Caki2 (cell line): ENCODE data around the gene TXNRD1. TPM values are rescaled to one million over a fixed set of nuclear protein-coding genes. Genes with fewer than 3 reads are reported as not detected.
"Not testable (repeated sequence)": the region's sequence is repeated elsewhere in the genome, so short reads cannot be mapped to it uniquely, and the experiment has no call there.

Experiments used
- DNase-seq: peaks from one replicate; pipeline ENCODE4 v3.0.0-alpha.2; 2015; ENCODE audit warnings: low read depth
- in situ Hi-C: cut with HindIII; loops from 2 replicates; pipeline ENCODE4 v1.10.0; 2016; ENCODE audit warnings: low sequenced_read_pairs, low pct_unique_long_range_greater_than_20kb, mixed read lengths
- total RNA-seq: library from RNA; depleted of rRNA; stranded (reverse); fragments of >200 nt; shearing (Covaris generic); gene quantifications from 2 replicates; pipeline ENCODE4 v1.2.3, GENCODE V29; 2014; ENCODE audit warnings: low replicate concordance

Gene TXNRD1
- total RNA-seq, 1 experiment from 2014 or later, result 1,656 TPM

DNA sequence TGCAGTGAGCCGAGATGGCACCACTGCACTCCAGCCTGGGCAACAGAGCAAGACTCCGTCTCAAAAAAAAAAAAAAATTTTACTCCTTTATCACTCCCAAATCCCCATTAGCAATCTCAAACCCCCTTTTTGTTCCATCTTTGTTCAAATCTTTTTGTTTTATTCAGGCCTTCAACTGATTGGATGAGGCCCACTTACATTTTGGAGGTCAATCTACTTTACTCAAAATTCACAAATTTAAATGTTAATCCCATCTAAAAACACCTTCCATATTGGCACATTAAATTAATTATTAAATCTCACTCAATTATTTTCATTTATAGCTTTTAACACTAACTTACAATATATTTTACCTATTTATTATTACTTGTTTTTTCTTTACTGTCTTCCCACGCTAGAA, 27.0 kb upstream of the TXNRD1 start:
- in situ Hi-C loops, result no loop called here
- DNase-seq, result no peak

DNA sequence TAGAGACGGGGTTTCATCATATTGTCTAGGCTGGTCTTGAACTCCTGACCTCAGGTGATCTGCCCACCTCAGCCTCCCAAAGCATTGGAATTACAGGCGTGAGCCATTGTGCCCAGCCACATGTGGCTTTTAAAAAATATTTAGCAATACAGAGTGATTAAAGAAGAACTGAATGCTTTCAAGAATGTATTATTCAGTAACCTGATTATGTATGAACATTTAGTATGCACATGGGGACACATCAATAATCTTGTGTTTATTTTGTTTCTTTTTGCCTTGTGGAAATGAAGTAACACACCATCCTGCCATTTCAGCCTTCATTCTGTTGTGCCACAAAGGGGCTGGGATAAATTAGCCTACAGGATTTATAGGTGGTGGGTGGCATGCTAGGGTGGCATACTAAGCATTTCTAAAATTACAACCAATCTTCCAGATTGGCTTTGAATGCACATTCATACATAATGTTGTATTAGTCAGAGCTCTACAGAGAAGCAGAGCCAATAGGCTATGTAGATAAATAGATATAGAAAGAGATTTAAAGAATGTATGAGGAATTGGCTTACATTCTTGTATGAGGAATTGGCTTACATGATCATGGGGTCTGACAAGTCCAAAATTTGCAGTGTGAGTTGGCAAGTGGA, 25.5 kb upstream of the TXNRD1 start:
- no peak for DNase-seq
- in situ Hi-C loops, result no loop called here

DNA sequence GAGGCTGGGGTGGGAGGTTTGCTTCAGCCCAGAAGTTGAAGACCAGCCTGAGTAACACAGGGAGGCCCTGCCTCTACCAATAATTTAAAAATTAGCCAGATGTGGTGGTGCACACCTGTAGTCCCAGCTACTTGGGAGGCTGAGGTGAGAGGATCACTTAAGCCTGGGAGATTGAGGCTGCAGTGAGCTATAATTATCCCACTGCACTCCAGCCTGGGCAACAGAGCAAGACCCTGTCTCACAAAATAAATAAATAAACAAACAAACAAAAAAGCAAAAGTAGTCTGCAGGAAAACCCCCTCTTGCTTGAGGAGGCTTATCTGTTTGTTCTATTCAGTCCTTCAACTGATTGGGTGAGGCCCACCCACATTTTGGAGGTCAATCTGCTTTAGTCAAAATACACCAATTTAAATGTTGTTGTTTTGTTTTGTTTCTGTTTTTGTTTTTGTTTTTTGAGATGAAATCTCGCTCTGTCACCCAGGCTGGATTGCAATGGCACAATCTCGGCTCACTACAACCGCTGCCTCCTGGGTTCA, 24.9 kb upstream of the TXNRD1 start:
- DNase-seq, result no peak
- in situ Hi-C loops, result no loop called here

DNA sequence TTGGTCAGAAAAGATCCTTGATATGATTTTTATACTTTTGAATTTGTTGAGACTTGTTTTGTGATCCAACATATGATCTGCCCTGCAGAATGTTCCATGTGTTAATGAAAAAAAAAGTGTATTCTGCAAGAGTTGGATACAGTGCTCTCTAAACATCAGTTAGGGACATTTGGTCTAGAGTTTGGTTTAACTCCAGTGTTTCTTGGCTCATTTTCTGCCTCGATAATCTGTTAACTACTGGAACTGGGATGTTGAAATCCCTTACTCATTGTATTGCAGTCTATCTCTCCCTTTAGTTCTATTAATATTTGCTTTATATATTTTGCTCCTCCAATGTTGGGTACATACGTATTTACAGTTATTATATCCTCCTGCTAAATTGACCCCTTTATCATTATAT, 18.3 kb upstream of the TXNRD1 start:
- DNase-seq, result no peak
- in situ Hi-C loops, result no loop called here

DNA sequence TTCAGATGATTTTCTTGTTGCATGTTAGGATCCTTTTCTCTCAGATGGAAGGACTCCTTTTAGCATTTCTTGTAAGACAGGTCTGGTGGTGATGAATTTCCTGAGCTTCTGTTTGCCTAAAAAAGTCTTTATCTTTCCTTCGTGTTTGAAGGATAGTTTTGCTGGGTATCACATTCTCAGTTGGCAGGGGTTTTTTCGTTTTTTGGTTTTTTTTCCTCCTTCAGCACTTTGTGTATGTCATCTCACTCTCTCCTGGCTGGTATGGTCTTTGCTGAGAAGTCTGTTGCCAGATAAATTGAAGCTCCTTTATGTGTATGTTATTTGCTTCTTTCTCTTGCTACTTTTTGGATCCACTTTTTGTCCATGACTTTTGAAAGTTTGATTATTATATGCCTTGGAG, 15.6 kb upstream of the TXNRD1 start:
- no peak for DNase-seq
- in situ Hi-C loops, result no loop called here

DNA sequence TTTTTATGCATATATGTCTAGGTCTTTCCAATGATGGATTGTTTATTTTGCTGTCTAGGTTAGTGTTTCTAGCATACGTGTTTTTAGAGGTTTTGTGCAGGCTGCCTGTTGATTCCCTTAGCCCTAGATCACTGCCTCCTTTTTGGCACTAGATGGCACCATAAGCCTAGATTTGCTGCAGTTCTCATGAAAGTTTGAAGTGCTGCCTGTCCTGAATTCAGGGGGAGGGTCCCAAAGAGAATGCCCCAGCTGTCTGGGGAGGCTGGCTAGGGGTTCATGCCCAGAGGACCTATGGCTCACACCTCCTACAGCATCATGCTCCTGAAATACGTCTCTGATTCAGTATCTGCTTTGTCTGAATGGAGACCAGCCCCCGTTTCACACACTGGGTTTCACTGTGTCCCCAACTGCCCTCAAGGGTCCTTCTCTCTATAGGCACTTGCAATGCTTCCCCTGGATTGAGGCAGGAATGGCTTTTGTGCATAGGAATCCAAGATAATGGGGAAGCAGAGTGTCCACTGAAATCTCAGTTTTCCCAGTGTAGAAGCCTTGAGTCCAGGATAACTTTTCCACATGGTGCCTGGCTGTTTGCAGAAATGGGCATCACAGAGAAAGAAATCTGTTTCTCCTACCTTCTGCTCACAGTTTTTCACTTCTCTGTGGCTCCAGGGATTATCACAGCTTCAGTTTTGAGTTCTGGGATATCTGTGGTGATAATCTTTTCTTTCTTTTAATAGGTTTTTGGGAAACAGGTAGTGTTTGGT, 14.2 kb upstream of the TXNRD1 start:
- in situ Hi-C loops, result no loop called here

DNA sequence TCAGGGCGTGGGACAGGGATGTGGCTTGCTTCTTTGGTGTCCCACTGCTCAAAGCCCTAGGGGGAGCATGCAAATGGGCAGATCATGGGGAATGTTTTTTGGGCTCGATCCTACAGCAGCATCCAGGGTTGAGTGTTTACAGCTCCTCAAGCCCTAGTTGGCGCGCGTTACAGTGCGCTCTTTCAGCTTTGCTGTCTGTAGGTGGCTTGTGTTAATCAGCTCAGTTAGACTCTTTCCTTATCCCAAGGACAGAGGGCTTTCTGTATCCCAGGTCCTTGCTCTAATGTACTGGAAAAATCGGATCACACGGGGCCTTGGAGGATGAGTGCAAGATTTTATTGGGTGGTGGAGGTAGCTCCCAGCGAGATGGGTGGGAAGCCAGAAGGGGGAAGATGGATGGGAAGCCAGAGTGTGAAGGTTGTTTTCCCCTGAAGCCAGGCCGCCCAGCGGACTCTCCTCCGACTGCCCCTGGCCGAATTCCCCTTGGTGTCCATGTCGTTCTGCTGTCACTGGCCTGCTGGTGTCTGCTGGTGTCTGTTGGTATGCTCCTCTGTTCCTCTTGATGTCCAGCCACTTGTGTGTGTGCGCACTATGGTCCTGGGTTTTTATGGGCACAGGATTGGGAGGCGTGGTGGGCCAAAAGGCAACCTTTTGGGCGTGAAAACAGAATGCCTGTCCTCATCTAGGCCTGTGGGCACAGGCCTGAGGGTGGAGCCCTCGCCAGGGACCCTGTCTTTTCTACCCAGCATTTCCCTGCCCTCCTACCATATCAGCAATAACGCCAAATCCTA, 10.7 kb upstream of the TXNRD1 start:
- DNase-seq, result no peak
- in situ Hi-C loops, result no loop called here

More for the DNA sequence above, 14.2 kb upstream of the TXNRD1 start:
- peak; percentile 45 for DNase-seq

DNA sequence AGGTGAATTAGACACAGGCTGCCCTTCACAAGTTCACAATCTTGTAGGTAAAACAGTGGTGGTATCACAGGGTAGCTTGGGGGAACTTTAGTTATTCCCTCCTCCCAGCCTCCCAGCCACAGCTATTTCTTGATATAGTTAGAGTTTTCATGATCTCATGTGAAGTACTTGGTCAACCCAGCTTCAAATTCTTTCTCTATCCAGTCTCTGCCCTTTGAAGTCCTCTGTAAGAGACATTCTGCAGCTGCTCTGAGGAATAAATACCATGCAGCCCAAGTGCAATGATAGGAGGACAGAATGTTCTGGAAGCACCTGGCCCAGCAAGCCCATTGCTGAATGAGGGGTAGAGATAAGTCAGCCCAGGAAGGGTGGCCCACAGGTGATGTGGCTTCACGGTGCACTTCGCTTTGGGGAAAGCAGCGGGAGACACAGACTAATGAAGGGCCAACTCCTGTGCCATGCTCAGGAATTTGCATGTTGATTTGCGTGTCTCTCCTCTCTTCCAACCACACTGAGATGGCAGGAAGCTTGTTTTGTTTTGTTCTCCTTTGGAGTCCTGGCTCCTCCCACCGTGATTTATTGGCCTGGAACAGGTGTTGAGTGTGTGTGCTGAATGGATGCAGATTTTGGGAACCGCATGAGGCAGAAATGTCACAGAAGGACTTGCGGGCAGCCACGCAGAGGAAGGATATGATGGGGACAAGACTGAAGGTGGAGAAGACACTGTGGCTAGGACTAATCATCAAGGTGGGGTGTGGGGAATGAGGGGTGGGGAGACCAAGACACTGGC, 8.0 kb upstream of the TXNRD1 start:
- no peak for DNase-seq
- in situ Hi-C loops, result no loop called here

DNA sequence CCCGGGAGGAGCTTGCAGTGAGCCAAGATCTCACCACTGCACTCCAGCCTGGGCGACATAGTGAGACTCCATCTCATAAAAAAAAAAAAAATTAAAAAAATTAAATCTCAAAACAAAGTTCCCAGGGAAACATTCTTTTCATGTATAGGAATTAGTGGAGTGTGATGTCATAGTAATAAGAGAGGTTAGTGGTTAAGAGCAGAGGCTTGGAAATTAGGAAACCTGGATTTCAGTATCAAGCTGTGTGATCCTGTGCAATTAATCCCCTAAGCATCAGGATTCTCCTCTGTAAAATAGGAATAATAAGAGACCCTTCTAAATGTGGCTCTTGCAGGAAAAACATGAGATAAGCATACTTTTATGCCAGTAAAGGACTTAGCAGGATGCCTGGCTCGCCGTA, 3.1 kb upstream of the TXNRD1 start:
- no peak for DNase-seq
- in situ Hi-C loops, result no loop called here

DNA sequence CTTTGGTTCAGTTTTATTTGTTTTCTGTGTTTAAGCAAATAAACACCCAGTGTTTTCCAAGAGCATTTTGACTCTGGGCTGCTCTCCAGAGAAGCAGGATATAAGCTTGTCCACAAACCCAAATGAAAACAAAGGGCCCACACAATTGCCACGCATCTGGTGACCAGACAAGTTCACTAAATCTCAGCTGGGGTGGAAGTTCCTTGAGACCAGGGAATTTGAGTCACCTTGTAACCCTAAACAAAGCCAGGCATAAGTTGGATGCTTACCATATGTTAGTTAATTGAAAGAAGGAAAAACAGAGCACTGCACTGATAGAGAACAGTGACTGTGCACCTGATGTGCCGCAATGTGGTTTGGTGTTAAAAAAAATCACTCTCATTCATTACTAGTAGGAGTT, 1.6 kb upstream of the TXNRD1 start:
- peak; percentile 16 for DNase-seq
- in situ Hi-C loops, result no loop called here

DNA sequence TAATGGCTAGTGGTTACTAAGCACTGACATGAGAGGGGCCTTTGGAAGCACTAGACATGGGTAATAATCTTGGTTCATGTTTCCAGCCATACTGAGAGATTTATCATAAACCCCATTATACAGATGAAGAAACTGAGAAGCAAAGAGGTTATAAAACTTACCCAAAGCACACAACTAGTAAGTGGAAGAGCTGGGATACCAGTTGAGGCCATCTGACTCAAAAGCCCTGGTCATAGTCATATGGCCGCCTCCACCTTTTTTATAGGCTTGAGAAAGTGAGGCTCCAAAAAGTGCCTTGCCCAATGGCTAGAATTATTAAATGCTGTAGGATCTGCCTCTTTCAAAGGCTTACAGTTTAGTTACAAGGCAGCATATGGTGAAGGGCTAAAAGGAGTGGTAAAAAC, 944 bp downstream of the TXNRD1 start:
- in situ Hi-C loops, result no loop called here
- peak; percentile 31 for DNase-seq

DNA sequence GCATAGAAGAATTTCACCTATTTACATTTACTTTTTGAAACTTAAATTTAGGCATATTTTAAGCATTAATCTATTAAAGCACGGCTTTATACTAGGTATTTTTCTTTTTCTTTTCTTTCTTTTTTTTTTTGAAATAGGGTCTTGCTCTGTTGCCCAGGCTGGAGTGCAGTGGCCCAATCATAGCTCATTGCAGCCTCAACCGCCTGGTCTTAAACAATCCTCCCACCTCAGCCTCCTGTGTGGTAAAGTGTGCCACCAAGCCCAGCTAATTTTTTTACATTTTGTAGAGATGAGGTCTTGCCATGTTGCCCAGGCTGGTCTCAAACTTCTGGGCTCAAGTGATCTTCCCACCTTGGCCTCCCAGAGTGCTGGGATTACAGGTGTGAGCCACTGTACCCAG, 2.9 kb downstream of the TXNRD1 start:
- DNase-seq, in situ Hi-C loops: not testable (repeated sequence)

DNA sequence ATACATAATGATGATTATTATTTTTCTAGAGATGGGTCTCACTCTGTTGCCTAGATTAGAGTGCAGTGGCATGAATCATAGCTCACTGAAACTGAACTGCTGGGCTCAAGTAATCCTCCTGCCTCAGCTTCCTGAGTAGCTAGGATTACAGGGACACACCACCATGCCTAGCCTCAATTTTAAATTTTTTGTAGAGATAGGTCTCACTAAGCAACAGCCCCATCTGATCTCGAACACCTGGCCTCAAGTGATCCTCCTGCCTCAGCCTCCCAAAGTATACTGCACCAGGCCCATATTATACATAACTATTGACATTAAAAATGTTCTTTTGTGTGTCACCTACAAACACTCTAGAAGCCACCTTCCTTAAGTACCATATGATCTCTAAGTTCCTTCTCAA, 3.4 kb downstream of the TXNRD1 start:
- in situ Hi-C loops, result no loop called here
- no peak for DNase-seq

DNA sequence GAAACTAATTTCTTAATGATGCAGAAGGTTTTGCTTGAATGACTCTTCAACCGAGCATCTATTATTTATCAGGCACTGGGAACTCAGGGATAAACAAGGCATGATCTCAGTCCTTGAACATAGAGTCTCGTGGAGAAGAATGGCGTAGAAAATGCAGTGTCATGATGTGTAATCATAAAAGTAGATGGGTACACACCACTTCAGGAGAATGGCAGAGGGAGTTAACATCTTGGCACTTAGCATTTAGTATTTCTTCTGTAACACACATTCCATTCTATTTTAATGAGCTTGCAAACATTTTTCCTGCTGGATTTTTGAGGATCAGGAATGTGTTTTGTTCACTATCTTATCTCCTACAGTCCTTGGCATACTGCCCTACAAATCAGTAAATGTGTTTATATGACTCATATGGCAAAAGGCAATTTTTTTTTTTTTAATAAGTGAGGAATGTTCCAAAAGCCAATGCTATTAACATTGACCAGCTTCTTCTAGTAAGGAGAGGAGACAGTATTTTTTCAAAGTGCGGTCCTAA, 3.8 kb downstream of the TXNRD1 start:
- in situ Hi-C loops, result no loop called here
- peak; percentile 98 for DNase-seq

DNA sequence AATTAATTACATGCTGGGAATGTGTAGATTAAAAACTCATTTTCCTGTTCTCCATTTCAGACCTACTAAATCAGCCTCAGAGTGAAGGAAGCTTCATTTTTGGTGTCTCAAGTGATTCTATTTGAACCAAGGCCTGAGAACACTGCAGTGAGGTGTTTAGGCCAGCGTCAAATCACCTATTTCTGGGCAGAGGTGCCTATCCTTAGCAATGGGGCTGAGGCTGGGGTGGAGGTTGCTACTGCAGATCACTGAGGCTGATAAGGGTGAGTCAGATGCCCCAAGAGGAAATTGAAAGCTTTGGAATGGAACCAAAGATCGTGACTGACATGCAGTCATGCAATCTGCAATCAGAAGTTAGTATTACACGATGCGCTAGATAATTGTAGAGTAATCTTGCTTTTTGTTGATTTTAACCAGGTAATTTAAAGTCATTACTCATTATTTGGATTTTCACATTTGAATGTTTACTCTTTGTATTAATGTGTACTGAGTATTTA, 4.4 kb downstream of the TXNRD1 start:
- in situ Hi-C loops, result no loop called here
- peak; percentile 92 for DNase-seq

DNA sequence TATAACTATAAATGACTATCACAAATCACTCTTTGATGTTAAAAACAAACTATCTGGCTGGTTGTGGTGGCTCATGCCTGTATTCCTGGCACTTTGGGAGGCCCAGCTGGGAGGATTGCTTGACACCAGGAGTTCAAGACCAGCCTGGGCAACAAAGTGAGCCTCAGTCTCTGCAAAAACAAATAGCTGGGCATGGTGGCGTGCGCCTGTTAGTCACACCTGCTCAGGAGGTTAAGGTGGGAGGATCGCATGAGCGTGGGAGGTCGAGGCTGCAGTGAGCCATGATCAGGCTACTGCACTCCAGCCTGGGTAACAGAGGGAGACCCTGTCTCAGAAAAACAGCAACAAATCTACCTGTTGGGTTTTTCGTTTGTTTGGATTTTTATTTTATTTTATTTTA, 5.4 kb downstream of the TXNRD1 start:
- no peak for DNase-seq
- in situ Hi-C loops, result no loop called here

DNA sequence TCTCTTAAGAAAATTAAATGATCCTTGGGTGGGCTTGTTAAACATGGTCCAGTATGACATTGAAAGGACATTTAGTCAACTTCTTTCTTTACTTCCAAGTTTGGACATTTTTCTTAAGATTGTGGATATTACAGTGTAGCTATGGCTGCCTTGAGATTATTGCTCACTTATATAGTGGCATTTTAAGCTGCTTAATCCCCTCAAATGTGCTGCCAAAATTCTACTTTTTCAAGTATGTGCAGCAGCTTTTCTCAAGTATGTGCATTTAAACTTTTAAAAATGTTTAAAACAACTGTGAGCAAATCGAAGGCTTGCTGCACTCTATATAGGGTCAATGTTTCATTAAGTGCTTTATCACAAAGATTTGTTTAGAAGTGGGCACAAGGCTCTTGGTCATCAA, 7.4 kb downstream of the TXNRD1 start:
- peak; percentile 8 for DNase-seq
- in situ Hi-C loops, result no loop called here

DNA sequence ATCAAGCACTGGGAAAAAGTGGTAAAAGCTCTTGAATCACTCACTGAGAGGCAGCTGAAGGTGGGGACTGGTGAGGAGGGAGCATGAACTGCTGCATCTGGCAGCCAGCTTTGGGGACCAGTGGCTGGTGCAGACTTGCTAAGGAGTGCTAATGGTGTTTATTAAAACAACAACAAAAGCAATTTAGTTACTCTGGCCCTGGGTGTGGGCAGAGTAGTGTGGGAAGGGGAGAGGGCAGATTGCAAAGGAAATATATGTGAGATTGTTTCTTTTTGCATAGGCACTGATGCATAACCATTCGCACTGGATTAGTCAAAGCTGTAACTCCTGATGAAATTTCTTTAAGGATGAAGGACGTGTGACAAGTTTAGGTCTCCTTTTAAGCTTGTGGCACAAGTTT, 8.1 kb downstream of the TXNRD1 start:
- in situ Hi-C loops, result no loop called here
- peak; percentile 90 for DNase-seq
